Measurements from ENCODE around the gene ROBO3.

The ROBO3 gene

GRCh38 chr11:124892146-124892545 lies 26.9 kb downstream of the ROBO3 start:
- Histone ChIP-seq H3K4me2 (ENCODE audit: insufficient read depth, low read length) (no peak overlapping the region), H3K9me3 (ENCODE audit: insufficient read depth, low read length, severe bottlenecking) (no peaks in the 10 kb centered on the region), H3K27me3 (ENCODE audit: insufficient read depth, low read length, poor library complexity) (peaks cover 10% of the 10 kb centered on the region), H3K4me1 (ENCODE audit: insufficient read depth, low read length) (no peaks in the 10 kb centered on the region), H3K9ac (ENCODE audit: low read depth, low read length) (no peak overlapping the region), H3K4me3 (ENCODE audit: low read depth in 1 of 2, low read length in 2 of 2) (no peak overlapping the region), H3K36me3 (ENCODE audit: insufficient read depth, low read length) (no peaks in the 10 kb centered on the region), H2AFZ (ENCODE audit: low read depth, low read length) (no peak overlapping the region), H4K20me1 (ENCODE audit: insufficient read depth, low read length) (no peaks in the 10 kb centered on the region), H3K79me2 (ENCODE audit: insufficient read depth, low read length) (no peaks in the 10 kb centered on the region), H3K27ac (ENCODE audit: low read length) (no peak overlapping the region)
- no peak for TF ChIP-seq EZH2 (IDR thresholded peaks at IDR 0.05; ENCODE audit: borderline replicate concordance, low read depth, low read length, severe bottlenecking)
- TF ChIP-seq, protein P1, sequence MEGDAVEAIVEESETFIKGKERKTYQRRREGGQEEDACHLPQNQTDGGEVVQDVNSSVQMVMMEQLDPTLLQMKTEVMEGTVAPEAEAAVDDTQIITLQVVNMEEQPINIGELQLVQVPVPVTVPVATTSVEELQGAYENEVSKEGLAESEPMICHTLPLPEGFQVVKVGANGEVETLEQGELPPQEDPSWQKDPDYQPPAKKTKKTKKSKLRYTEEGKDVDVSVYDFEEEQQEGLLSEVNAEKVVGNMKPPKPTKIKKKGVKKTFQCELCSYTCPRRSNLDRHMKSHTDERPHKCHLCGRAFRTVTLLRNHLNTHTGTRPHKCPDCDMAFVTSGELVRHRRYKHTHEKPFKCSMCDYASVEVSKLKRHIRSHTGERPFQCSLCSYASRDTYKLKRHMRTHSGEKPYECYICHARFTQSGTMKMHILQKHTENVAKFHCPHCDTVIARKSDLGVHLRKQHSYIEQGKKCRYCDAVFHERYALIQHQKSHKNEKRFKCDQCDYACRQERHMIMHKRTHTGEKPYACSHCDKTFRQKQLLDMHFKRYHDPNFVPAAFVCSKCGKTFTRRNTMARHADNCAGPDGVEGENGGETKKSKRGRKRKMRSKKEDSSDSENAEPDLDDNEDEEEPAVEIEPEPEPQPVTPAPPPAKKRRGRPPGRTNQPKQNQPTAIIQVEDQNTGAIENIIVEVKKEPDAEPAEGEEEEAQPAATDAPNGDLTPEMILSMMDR (IDR thresholded peaks at IDR 0.05; ENCODE audit: borderline replicate concordance, extremely low read depth, low read length, poor library complexity, severe bottlenecking): no peak
- DNase-seq (no peak), ATAC-seq (ENCODE audit: insufficient read depth, low read depth) (no peak)

- H4K20me1 ChIP-seq (ENCODE audit: insufficient read depth, low read length): no peaks in the 10 kb centered on the region
- TF ChIP-seq EZH2 (IDR thresholded peaks at IDR 0.05; ENCODE audit: borderline replicate concordance, low read depth, low read length, severe bottlenecking): no peak
- TF ChIP-seq, protein P1 (IDR thresholded peaks at IDR 0.05; ENCODE audit: borderline replicate concordance, extremely low read depth, low read length, poor library complexity, severe bottlenecking): no peak
- no peak for DNase-seq
- no peak for ATAC-seq (ENCODE audit: insufficient read depth, low read depth)
- no peaks in the 10 kb centered on the region for H3K9me3 ChIP-seq (ENCODE audit: insufficient read depth, low read length, severe bottlenecking)
- H2AFZ ChIP-seq (ENCODE audit: low read depth, low read length): no peak overlapping the region
- no peak overlapping the region for H3K27ac ChIP-seq (ENCODE audit: low read length)
- no peaks in the 10 kb centered on the region for H3K79me2 ChIP-seq (ENCODE audit: insufficient read depth, low read length)
- H3K4me2 ChIP-seq (ENCODE audit: insufficient read depth, low read length): no peak overlapping the region
- no peak overlapping the region for H3K4me3 ChIP-seq (ENCODE audit: low read depth in 1 of 2, low read length in 2 of 2)
- no peak overlapping the region for H3K9ac ChIP-seq (ENCODE audit: low read depth, low read length)
- H3K27me3 ChIP-seq (ENCODE audit: insufficient read depth, low read length, poor library complexity): peaks cover 10% of the 10 kb centered on the region
- no peaks in the 10 kb centered on the region for H3K36me3 ChIP-seq (ENCODE audit: insufficient read depth, low read length)
- no peaks in the 10 kb centered on the region for H3K4me1 ChIP-seq (ENCODE audit: insufficient read depth, low read length)
Observed at GRCh38 chr11:124892750-124893454, 27.7 kb downstream of the ROBO3 start.

- TF ChIP-seq, protein P1 (IDR thresholded peaks at IDR 0.05; ENCODE audit: borderline replicate concordance, extremely low read depth, low read length, poor library complexity, severe bottlenecking): no peak
- TF ChIP-seq EZH2 (IDR thresholded peaks at IDR 0.05; ENCODE audit: borderline replicate concordance, low read depth, low read length, severe bottlenecking): no peak
- no peak overlapping the region for H3K4me3 ChIP-seq (ENCODE audit: low read depth in 1 of 2, low read length in 2 of 2)
- no peaks in the 10 kb centered on the region for H3K36me3 ChIP-seq (ENCODE audit: insufficient read depth, low read length)
- DNase-seq (no peak), ATAC-seq (ENCODE audit: insufficient read depth, low read depth) (no peak)
- H3K27ac ChIP-seq (ENCODE audit: low read length): no peak overlapping the region
- peaks cover 10% of the 10 kb centered on the region for H3K27me3 ChIP-seq (ENCODE audit: insufficient read depth, low read length, poor library complexity)
- H3K4me1 ChIP-seq (ENCODE audit: insufficient read depth, low read length): no peaks in the 10 kb centered on the region
- H3K9me3 ChIP-seq (ENCODE audit: insufficient read depth, low read length, severe bottlenecking): no peaks in the 10 kb centered on the region
- no peak overlapping the region for H3K9ac ChIP-seq (ENCODE audit: low read depth, low read length)
- H3K79me2 ChIP-seq (ENCODE audit: insufficient read depth, low read length): no peaks in the 10 kb centered on the region
- no peak overlapping the region for H3K4me2 ChIP-seq (ENCODE audit: insufficient read depth, low read length)
- no peaks in the 10 kb centered on the region for H4K20me1 ChIP-seq (ENCODE audit: insufficient read depth, low read length)
- no peak overlapping the region for H2AFZ ChIP-seq (ENCODE audit: low read depth, low read length)
Observed at GRCh38 chr11:124893781-124894401, 28.7 kb downstream of the ROBO3 start.

Measured in DND-41 (cell line).